Tibial nerve (tissue), 4 donors: ENCODE results near the gene COL11A2. TPM values are rescaled to one million over a fixed set of nuclear protein-coding genes. Genes with fewer than 3 reads are reported as not detected.

Source experiments
- DNase-seq, 2 donors: peaks; one replicate each; pipeline ENCODE4 v3.0.0-alpha.2; 2019; ENCODE audit warnings: low spot score in 2 of 2
- H3K27ac ChIP-seq, 4 donors: fragments of 200-600 bp; sonication (generic) in 3 of 4; one replicate each; pipeline ENCODE4 v1.5.1; 2017 to 2019; ENCODE audit warnings: mild to moderate bottlenecking in 1 of 4
- H3K27me3 ChIP-seq, 2 donors: fragments of 200-600 bp; sonication (generic) in 1 of 2; one replicate each; pipeline versions ENCODE4 v1.5.1 to v1.6.0; 2017 to 2019
- H3K36me3 ChIP-seq, 3 donors: fragments of 200-600 bp; sonication (generic); one replicate each; pipeline ENCODE4 v1.5.1; 2018 to 2019
- H3K4me1 ChIP-seq, 4 donors: fragments of 200-600 bp; sonication (generic) in 3 of 4; one replicate each; pipeline ENCODE4 v1.5.1; 2017 to 2019
- H3K4me3 ChIP-seq, 4 donors: fragments of 200-600 bp; sonication (generic) in 3 of 4; one replicate each; pipeline ENCODE4 v1.5.1; 2017 to 2019; ENCODE audit warnings: mild to moderate bottlenecking in 1 of 4, moderate library complexity in 1 of 4
- H3K9me3 ChIP-seq, 4 donors: fragments of 200-600 bp; sonication (generic) in 3 of 4; one replicate each; pipeline ENCODE4 v1.5.1; 2017 to 2019
- EP300 ChIP-seq, 2 donors: sonication (generic); formaldehyde crosslinking; IDR thresholded peaks; one replicate each; pipeline ENCODE4 v1.6.1; 2017; ENCODE audit warnings: antibody characterized with exemption in 2 of 2, mild to moderate bottlenecking in 1 of 2
- POLR2A ChIP-seq, 2 donors: fragments of 450-650 bp; IDR thresholded peaks; one replicate each; pipeline ENCODE4 v1.6.1; 2017; ENCODE audit warnings: antibody characterized with exemption in 2 of 2, mild to moderate bottlenecking in 2 of 2, moderate library complexity in 2 of 2
- WGBS, 2 donors: methylation state at CpG; one replicate each; pipeline ENCODE4 v1.1.5; 2018; 5-methylcytosine and 5-hydroxymethylcytosine counted together
- total RNA-seq, 4 donors: library from RNA; depleted of rRNA; stranded (reverse); fragments of >200 nt; gene quantifications; one replicate each; pipeline ENCODE4 v1.1.0, GENCODE V29; 2016
- TF ChIP-seq, protein P1 (sequence below), 5 experiments: fragments of 200-600 bp in 3 of 5; fragments of 450-650 bp in 2 of 5; sonication (generic) in 3 of 5; IDR thresholded peaks; one replicate each; pipeline ENCODE4 v1.5.1; 2016 to 2019; ENCODE audit warnings: antibody characterized with exemption in 5 of 5, mild to moderate bottlenecking in 3 of 5, moderate library complexity in 2 of 5

The COL11A2 gene
- total RNA-seq, 4 donors from 2014 or later, result 1.5 to 4.3 (median 2.9) TPM

- Histone ChIP-seq H3K27ac (peak overlapping the region; percentile 61 to 84 (median 72)), H3K9me3 (no peaks in the 10 kb centered on the region), H3K27me3 (peaks cover 0 to 28% of the 10 kb centered on the region in 2 donors), H3K36me3 (peaks cover 0 to 39% (median 25%) of the 10 kb centered on the region in 3 donors), H3K4me1 (peaks cover 0 to 70% (median 18%) of the 10 kb centered on the region in 4 donors), H3K4me3 (peak overlapping the region; percentile 32 to 53 (median 41))
- 2% methylated on average over 42 to 64 of the region's 72 CpGs for WGBS, 2 donors
- TF ChIP-seq, protein P1, sequence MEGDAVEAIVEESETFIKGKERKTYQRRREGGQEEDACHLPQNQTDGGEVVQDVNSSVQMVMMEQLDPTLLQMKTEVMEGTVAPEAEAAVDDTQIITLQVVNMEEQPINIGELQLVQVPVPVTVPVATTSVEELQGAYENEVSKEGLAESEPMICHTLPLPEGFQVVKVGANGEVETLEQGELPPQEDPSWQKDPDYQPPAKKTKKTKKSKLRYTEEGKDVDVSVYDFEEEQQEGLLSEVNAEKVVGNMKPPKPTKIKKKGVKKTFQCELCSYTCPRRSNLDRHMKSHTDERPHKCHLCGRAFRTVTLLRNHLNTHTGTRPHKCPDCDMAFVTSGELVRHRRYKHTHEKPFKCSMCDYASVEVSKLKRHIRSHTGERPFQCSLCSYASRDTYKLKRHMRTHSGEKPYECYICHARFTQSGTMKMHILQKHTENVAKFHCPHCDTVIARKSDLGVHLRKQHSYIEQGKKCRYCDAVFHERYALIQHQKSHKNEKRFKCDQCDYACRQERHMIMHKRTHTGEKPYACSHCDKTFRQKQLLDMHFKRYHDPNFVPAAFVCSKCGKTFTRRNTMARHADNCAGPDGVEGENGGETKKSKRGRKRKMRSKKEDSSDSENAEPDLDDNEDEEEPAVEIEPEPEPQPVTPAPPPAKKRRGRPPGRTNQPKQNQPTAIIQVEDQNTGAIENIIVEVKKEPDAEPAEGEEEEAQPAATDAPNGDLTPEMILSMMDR (IDR thresholded peaks at IDR 0.05), result peak in 2 of 5 experiments; percentile 11 to 22
- no peak for TF ChIP-seq POLR2A (IDR thresholded peaks at IDR 0.05)
- no peak for TF ChIP-seq EP300 (IDR thresholded peaks at IDR 0.05)
- no peak for DNase-seq
Observed at GRCh38 chr6:33192671-33193602, 670 bp upstream of the COL11A2 start.

GRCh38 chr6:33191383-33192104, 723 bp downstream of the COL11A2 start:
- DNase-seq, result no peak
- Histone ChIP-seq H3K4me1 (peaks cover 0 to 58% (median 15%) of the 10 kb centered on the region in 4 donors), H3K36me3 (peaks cover 0 to 28% (median 20%) of the 10 kb centered on the region in 3 donors), H3K9me3 (no peaks in the 10 kb centered on the region), H3K4me3 (no peak overlapping the region), H3K27me3 (peaks cover 0 to 28% of the 10 kb centered on the region in 2 donors), H3K27ac (peak overlapping the region in 1 of 4 donors; percentile 84)
- TF ChIP-seq POLR2A (IDR thresholded peaks at IDR 0.05) (no peak), EP300 (IDR thresholded peaks at IDR 0.05) (no peak)
- TF ChIP-seq, protein P1 (IDR thresholded peaks at IDR 0.05), result no peak
- 51 to 62% methylated on average over 8 of the region's 8 CpGs for WGBS, 2 donors

- no peaks in the 10 kb centered on the region for H3K9me3 ChIP-seq
- no peak overlapping the region for H3K4me3 ChIP-seq
- no peak for DNase-seq
- H3K27ac ChIP-seq, result peak overlapping the region in 1 of 4 donors; percentile 43
- peaks cover 0 to 49% (median 15%) of the 10 kb centered on the region in 4 donors for H3K4me1 ChIP-seq
- 44 to 50% methylated on average over 11 of the region's 11 CpGs for WGBS, 2 donors
- TF ChIP-seq POLR2A (IDR thresholded peaks at IDR 0.05) (no peak), EP300 (IDR thresholded peaks at IDR 0.05) (no peak)
- peaks cover 0 to 22% (median 10%) of the 10 kb centered on the region in 3 donors for H3K36me3 ChIP-seq
- H3K27me3 ChIP-seq, result peaks cover 0 to 28% of the 10 kb centered on the region in 2 donors
Observed at GRCh38 chr6:33190504-33191107, 1.7 kb downstream of the COL11A2 start.

- no peaks in the 10 kb centered on the region for H3K9me3 ChIP-seq
- peaks cover 0 to 28% of the 10 kb centered on the region in 2 donors for H3K27me3 ChIP-seq
- no peak overlapping the region for H3K4me3 ChIP-seq
- peak overlapping the region in 1 of 4 donors; percentile 26 for H3K27ac ChIP-seq
- 55 to 59% methylated on average over 7 of the region's 7 CpGs for WGBS, 2 donors
- peaks cover 0 to 15% (median 5%) of the 10 kb centered on the region in 3 donors for H3K36me3 ChIP-seq
- DNase-seq, result no peak
- peaks cover 0 to 44% (median 15%) of the 10 kb centered on the region in 4 donors for H3K4me1 ChIP-seq
- no peak for TF ChIP-seq POLR2A (IDR thresholded peaks at IDR 0.05)
- TF ChIP-seq, protein P1 (IDR thresholded peaks at IDR 0.05), result no peak
- TF ChIP-seq EP300 (IDR thresholded peaks at IDR 0.05), result no peak
Observed at GRCh38 chr6:33189625-33190448, 2.4 kb downstream of the COL11A2 start.
